Fibroblast of lung (primary cell): Measurements from ENCODE around the gene TCP1. TPM values are rescaled to one million over a fixed set of nuclear protein-coding genes. Genes with fewer than 3 reads are reported as not detected.

Experiments
- DNase-seq, 2 donors: peaks; one replicate each; pipeline versions ENCODE4 v3.0.0 to v3.0.0-alpha.2; 2010; ENCODE audit warnings: low read depth in 2 of 2
- H2AFZ ChIP-seq: 2 replicates; pipeline ENCODE4 v1.5.1; 2012; ENCODE audit warnings: low read length, control low read depth, inconsistent platforms
- H3K27ac ChIP-seq: 2 replicates; pipeline ENCODE4 v1.5.1; 2011; ENCODE audit warnings: low read length, control low read depth; ENCODE audit not compliant: insufficient read depth
- H3K27me3 ChIP-seq: 2 replicates; pipeline ENCODE4 v1.5.1; 2011; ENCODE audit warnings: mild to moderate bottlenecking, low read length; ENCODE audit not compliant: control insufficient read depth, insufficient read depth
- H3K36me3 ChIP-seq: 2 replicates; pipeline ENCODE4 v1.5.1; 2011; ENCODE audit warnings: low read length; ENCODE audit not compliant: control insufficient read depth, insufficient read depth
- H3K4me1 ChIP-seq: 2 replicates; pipeline ENCODE4 v1.5.1; 2011; ENCODE audit warnings: low read length; ENCODE audit not compliant: control insufficient read depth, insufficient read depth; ENCODE audit errors: extremely low read depth
- H3K4me2 ChIP-seq: 2 replicates; pipeline ENCODE4 v1.5.1; 2011; ENCODE audit warnings: low read length, control low read depth; ENCODE audit not compliant: insufficient read depth; ENCODE audit errors: extremely low read depth
- H3K4me3 ChIP-seq, 4 experiments: fragments of 200-600 bp in 1 of 4; sonication (generic) in 1 of 4; replicated peaks in 1 of 4; 2 replicates each; pipeline ENCODE4 v1.5.1; 2011 to 2016; ENCODE audit warnings: low read length in 4 of 4, low read depth in 3 of 4, mild to moderate bottlenecking in 3 of 4, control low read depth in 2 of 4, inconsistent platforms in 1 of 4, mixed read lengths in 1 of 4; ENCODE audit not compliant: insufficient read depth in 1 of 4; ENCODE audit errors: control extremely low read depth in 1 of 4
- H3K79me2 ChIP-seq: 2 replicates; pipeline ENCODE4 v1.5.1; 2012; ENCODE audit warnings: mild to moderate bottlenecking, low read length, inconsistent platforms; ENCODE audit not compliant: control insufficient read depth, insufficient read depth
- H3K9ac ChIP-seq: 2 replicates; pipeline ENCODE4 v1.5.1; 2011; ENCODE audit warnings: mild to moderate bottlenecking, low read length, control low read depth; ENCODE audit not compliant: insufficient read depth
- H3K9me3 ChIP-seq: 2 replicates; pipeline ENCODE4 v1.5.1; 2012; ENCODE audit warnings: low read depth, low read length; ENCODE audit not compliant: control insufficient read depth, insufficient read depth
- H4K20me1 ChIP-seq: 2 replicates; pipeline ENCODE4 v1.5.1; 2011; ENCODE audit warnings: low read length; ENCODE audit not compliant: control insufficient read depth, insufficient read depth; ENCODE audit errors: extremely low read depth
- CTCF ChIP-seq, 2 donors: IDR thresholded peaks in 1 of 2; conservative IDR thresholded peaks in 1 of 2; 1 replicate in 1 of 2; 2 replicates in 1 of 2; pipeline ENCODE4 v1.5.1; 2011 to 2012; ENCODE audit warnings: low read length in 2 of 2, control low read depth in 1 of 2, inconsistent platforms in 1 of 2, low read depth in 1 of 2, mild to moderate bottlenecking in 1 of 2
- EZH2 ChIP-seq: IDR thresholded peaks from 2 replicates; pipeline ENCODE4 v1.5.1; 2012; ENCODE audit warnings: low read length, control low read depth, mild to moderate bottlenecking; ENCODE audit errors: missing control alignments
- polyA plus RNA-seq, 2 donors: library from polyadenylated mRNA; depleted of rRNA in 1 of 2; stranded (reverse) in 1 of 2; unstranded in 1 of 2; fragments of >200 nt; gene quantifications; 2 replicates each; pipeline ENCODE4 v1.2.1, GENCODE V29; 2011 to 2012; ENCODE audit warnings: missing spikeins in 1 of 2
- total RNA-seq: library from RNA; depleted of rRNA; stranded (reverse); fragments of >200 nt; gene quantifications from 2 replicates; pipeline ENCODE4 v1.2.1, GENCODE V29; 2014

Gene TCP1
- total and polyA plus RNA-seq, 2 donors (not counting 1 experiment from before 2014, with no cell fraction given), result 142 to 231 TPM

- Histone ChIP-seq H3K36me3 (peaks cover 18% of the 10 kb centered on the region), H4K20me1 (no peaks in the 10 kb centered on the region)
- TF ChIP-seq EZH2 (no peak), CTCF (conservative IDR thresholded peaks at IDR 0.05 in 1 of 2, IDR thresholded peaks at IDR 0.05 in 1 of 2; ENCODE audit: low read depth in 1 of 2, low read length in 2 of 2) (no peak)
These were observed 12.0 kb downstream of the TCP1 start for GRCh38 chr6:159777240-159777904.

GRCh38 chr6:159772196-159772595 lies 17.2 kb downstream of the TCP1 start:
- Histone ChIP-seq H3K27ac (no peak overlapping the region), H2AFZ (no peak overlapping the region), H4K20me1 (no peaks in the 10 kb centered on the region), H3K4me2 (no peak overlapping the region), H3K79me2 (no peaks in the 10 kb centered on the region), H3K27me3 (no peaks in the 10 kb centered on the region), H3K4me1 (no peaks in the 10 kb centered on the region), H3K9ac (no peak overlapping the region), H3K9me3 (no peaks in the 10 kb centered on the region), H3K4me3 (no peak overlapping the region), H3K36me3 (peaks cover 3% of the 10 kb centered on the region)
- no peak for DNase-seq
- no peak for TF ChIP-seq CTCF (conservative IDR thresholded peaks at IDR 0.05 in 1 of 2, IDR thresholded peaks at IDR 0.05 in 1 of 2; ENCODE audit: low read depth in 1 of 2, low read length in 2 of 2)
- TF ChIP-seq EZH2, result no peak

More at GRCh38 chr6:159777240-159777904, 12.0 kb downstream of the TCP1 start:
- H3K27me3 ChIP-seq, result no peaks in the 10 kb centered on the region
- H3K79me2 ChIP-seq, result peaks cover 6% of the 10 kb centered on the region
- H3K4me3 ChIP-seq, result no peak overlapping the region
- H3K4me2 ChIP-seq, result no peak overlapping the region
- no peaks in the 10 kb centered on the region for H3K4me1 ChIP-seq
- no peak overlapping the region for H2AFZ ChIP-seq
- H3K9me3 ChIP-seq, result no peaks in the 10 kb centered on the region
- no peak overlapping the region for H3K27ac ChIP-seq
- no peak for DNase-seq
- no peak overlapping the region for H3K9ac ChIP-seq

DNA sequence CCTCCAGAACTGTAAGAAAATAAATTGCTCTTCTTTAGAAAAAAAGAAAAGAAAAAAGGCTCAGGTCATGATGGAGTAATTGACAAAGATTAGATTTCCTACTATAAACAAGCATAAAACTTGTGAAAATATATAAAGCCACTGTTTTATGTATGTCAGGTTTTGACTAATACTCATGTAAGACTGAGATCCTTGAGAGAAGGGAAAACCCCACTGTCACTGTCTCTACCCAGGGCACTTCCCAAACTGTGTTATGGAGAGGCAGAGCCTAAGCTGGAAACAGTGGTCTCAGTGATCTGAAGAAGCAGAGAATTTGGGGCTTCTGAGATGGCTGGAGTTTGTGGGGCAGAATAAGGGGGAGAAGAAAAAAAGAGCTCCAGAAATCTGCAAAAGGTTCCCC lies 19.9 kb downstream of the TCP1 start:
- no peak for DNase-seq
- no peaks in the 10 kb centered on the region for H3K27me3 ChIP-seq
- no peak overlapping the region for H3K4me2 ChIP-seq
- TF ChIP-seq CTCF (conservative IDR thresholded peaks at IDR 0.05 in 1 of 2, IDR thresholded peaks at IDR 0.05 in 1 of 2; ENCODE audit: low read depth in 1 of 2, low read length in 2 of 2) (no peak), EZH2 (no peak)
- H3K4me1 ChIP-seq, result no peaks in the 10 kb centered on the region
- no peaks in the 10 kb centered on the region for H3K79me2 ChIP-seq
- no peak overlapping the region for H3K9ac ChIP-seq
- H3K9me3 ChIP-seq, result no peaks in the 10 kb centered on the region
- H3K36me3 ChIP-seq, result peaks cover 3% of the 10 kb centered on the region
- no peak overlapping the region for H3K4me3 ChIP-seq
- H4K20me1 ChIP-seq, result no peaks in the 10 kb centered on the region
- no peak overlapping the region for H2AFZ ChIP-seq
- H3K27ac ChIP-seq, result no peak overlapping the region
